GM18858 (cell line): Measurements from ENCODE around the gene MYPOP.
"Not testable (repeated sequence)": the region's sequence is repeated elsewhere in the genome, so short reads cannot be mapped to it uniquely, and the experiment has no call there.

Source experiments
- ATAC-seq: cut with Tn5 transposase; IDR thresholded peaks from one replicate; pipeline ENCODE4 v1.9.1; 2021; ENCODE audit not compliant: unreplicated experiment

The MYPOP gene

GRCh38 chr19:45883881-45884681 lies 18.3 kb downstream of the MYPOP start:
- ATAC-seq = no peak

GRCh38 chr19:45883586-45883880 lies 18.9 kb downstream of the MYPOP start:
- ATAC-seq = no peak

GRCh38 chr19:45882652-45883585 lies 19.5 kb downstream of the MYPOP start:
- no peak for ATAC-seq

GRCh38 chr19:45881909-45882528 lies 20.4 kb downstream of the MYPOP start:
- ATAC-seq = no peak

GRCh38 chr19:45881082-45881908 lies 21.1 kb downstream of the MYPOP start:
- ATAC-seq = no peak

- ATAC-seq = no peak
These were observed 22.4 kb downstream of the MYPOP start for GRCh38 chr19:45879971-45880370.

GRCh38 chr19:45879055-45879454 lies 23.4 kb downstream of the MYPOP start:
- ATAC-seq = no peak

GRCh38 chr19:45878043-45878794 lies 24.2 kb downstream of the MYPOP start:
- no peak for ATAC-seq

GRCh38 chr19:45876411-45877197 lies 25.8 kb downstream of the MYPOP start:
- ATAC-seq = no peak

GRCh38 chr19:45876161-45876410 lies 26.3 kb downstream of the MYPOP start:
- ATAC-seq = no peak

GRCh38 chr19:45874620-45874966 lies 27.8 kb downstream of the MYPOP start:
- ATAC-seq = no peak

GRCh38 chr19:45873219-45873772 lies 29.1 kb downstream of the MYPOP start:
- no peak for ATAC-seq

- no peak for ATAC-seq
These were observed 30.1 kb downstream of the MYPOP start for GRCh38 chr19:45872095-45872919.

- no peak for ATAC-seq
These were observed 31.6 kb downstream of the MYPOP start for GRCh38 chr19:45870798-45871197.

- ATAC-seq = not testable (repeated sequence)
These were observed 35.2 kb downstream of the MYPOP start for GRCh38 chr19:45867241-45867640.

GRCh38 chr19:45866400-45867176 lies 35.8 kb downstream of the MYPOP start:
- ATAC-seq = no peak

- no peak for ATAC-seq
These were observed 37.0 kb downstream of the MYPOP start for GRCh38 chr19:45865269-45865948.
